ENCODE measurements around the gene ZNF669.
"Not testable (repeated sequence)": the region's sequence is repeated elsewhere in the genome, so short reads cannot be mapped to it uniquely, and the experiment has no call there.

The ZNF669 gene

DNA sequence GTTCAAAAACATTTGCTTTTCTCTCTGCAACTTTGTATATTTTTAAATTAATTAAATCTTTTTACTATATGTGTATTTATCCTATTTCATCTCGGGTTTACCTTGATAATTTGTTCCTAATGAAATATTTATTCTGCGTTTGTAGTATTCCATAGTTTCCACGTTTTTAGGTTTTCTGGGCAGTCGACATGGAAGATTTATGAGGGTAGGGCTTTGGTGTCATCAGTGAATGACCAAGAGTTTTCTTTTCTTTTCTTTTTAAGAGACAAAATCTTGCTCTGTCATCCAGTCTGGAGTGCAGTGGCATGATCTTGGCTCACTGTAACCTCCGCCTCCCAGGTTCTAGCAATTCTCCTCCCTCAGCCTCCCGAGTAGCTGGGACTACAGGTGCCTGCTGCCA lies 17.2 kb upstream of the ZNF669 start:
- Histone ChIP-seq H3K9me3 (no peaks in the 10 kb centered on the region), H3K27me3 (no peaks in the 10 kb centered on the region), H3K36me3 (no peaks in the 10 kb centered on the region), H3K4me1 (no peaks in the 10 kb centered on the region), H3K4me3 (ENCODE audit: low read depth, low read length) (no peak overlapping the region)
- TF ChIP-seq, protein P1, sequence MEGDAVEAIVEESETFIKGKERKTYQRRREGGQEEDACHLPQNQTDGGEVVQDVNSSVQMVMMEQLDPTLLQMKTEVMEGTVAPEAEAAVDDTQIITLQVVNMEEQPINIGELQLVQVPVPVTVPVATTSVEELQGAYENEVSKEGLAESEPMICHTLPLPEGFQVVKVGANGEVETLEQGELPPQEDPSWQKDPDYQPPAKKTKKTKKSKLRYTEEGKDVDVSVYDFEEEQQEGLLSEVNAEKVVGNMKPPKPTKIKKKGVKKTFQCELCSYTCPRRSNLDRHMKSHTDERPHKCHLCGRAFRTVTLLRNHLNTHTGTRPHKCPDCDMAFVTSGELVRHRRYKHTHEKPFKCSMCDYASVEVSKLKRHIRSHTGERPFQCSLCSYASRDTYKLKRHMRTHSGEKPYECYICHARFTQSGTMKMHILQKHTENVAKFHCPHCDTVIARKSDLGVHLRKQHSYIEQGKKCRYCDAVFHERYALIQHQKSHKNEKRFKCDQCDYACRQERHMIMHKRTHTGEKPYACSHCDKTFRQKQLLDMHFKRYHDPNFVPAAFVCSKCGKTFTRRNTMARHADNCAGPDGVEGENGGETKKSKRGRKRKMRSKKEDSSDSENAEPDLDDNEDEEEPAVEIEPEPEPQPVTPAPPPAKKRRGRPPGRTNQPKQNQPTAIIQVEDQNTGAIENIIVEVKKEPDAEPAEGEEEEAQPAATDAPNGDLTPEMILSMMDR (IDR thresholded peaks at IDR 0.05; ENCODE audit: low read depth, low read length), result no peak
- no peak for DNase-seq

DNA sequence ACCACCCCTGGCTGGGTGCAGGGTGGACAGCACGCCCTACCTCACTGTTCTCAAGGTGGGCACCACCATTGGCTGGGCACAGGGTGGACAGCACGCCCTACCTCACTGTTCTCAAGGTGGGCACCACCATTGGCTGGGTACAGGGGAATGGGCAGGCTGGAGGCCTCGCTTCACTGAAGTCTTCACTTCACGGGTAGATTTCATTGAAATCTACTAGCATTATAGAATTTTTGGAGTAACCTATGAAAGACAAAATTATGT lies 16.2 kb upstream of the ZNF669 start:
- not testable (repeated sequence) for DNase-seq; H3K4me1 ChIP-seq; H3K36me3 ChIP-seq; H3K9me3 ChIP-seq; H3K4me3 ChIP-seq (ENCODE audit: low read depth, low read length); H3K27me3 ChIP-seq

GRCh38 chr1:247119600-247120407 lies 15.6 kb upstream of the ZNF669 start:
- no peak for DNase-seq
- TF ChIP-seq, protein P1 (IDR thresholded peaks at IDR 0.05; ENCODE audit: low read depth, low read length), result no peak
- H3K36me3 ChIP-seq, result no peaks in the 10 kb centered on the region

DNA sequence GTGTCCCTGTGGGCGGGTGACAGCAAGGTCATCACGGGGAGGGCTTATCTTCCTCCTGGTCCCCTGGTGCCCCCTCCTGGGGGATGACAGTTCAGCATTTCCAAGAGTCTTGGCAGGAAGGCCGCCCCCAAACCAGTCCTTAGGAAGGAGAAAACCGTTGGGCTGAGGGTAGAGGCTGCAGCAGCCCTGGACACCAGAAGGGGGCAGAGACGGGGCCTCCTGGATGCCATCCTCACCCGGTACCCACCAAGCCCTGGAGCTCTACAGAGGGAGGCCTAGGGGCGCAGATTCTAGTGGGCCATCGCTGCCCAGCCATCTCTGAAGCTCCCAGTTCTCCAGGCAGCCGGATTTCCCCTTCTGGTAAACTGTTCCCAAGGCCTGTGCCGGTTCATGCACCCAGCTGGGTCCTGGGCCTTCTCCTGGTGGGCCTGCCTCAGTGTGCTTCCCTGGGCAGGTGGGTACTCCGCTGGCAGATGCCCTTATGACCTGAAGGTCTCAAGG lies 14.8 kb upstream of the ZNF669 start:
- H3K4me1 ChIP-seq, result no peaks in the 10 kb centered on the region
- no peaks in the 10 kb centered on the region for H3K36me3 ChIP-seq
- no peaks in the 10 kb centered on the region; the same call in 1 of the 2 replicates for H3K9me3 ChIP-seq
- TF ChIP-seq, protein P1 (IDR thresholded peaks at IDR 0.05; ENCODE audit: low read depth, low read length), result peak; percentile 40
- DNase-seq, result peak; percentile 67
- H3K4me3 ChIP-seq (ENCODE audit: low read depth, low read length), result no peak overlapping the region
- no peaks in the 10 kb centered on the region for H3K27me3 ChIP-seq

More at GRCh38 chr1:247119600-247120407, 15.6 kb upstream of the ZNF669 start:
- no peaks in the 10 kb centered on the region for H3K27me3 ChIP-seq
- no peaks in the 10 kb centered on the region; the same call in 1 of the 2 replicates for H3K9me3 ChIP-seq
- no peaks in the 10 kb centered on the region for H3K4me1 ChIP-seq
- H3K4me3 ChIP-seq (ENCODE audit: low read depth, low read length), result no peak overlapping the region

DNA sequence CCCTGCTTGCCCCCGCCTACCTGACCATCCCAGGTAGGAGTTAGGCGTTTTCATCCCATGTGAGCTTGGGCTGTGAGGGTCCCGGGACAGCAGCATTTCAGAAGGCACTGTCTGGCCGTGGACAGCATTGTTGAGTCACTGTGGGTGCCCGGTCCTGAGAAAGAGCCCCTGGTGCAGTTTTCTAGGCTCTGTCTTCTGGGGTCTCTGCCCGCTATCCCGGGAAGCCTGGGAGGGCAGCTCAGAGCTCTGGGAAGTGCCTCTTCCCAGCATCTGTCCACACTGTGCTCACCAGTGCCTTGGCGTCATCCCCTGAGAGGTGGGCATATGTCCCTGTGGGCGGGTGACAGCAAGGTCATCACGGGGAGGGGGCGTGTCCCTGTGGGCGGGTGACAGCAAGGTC lies 11.4 kb upstream of the ZNF669 start:
- Histone ChIP-seq H3K4me1 (no peaks in the 10 kb centered on the region), H3K36me3 (no peaks in the 10 kb centered on the region), H3K27me3 (peaks cover 19% of the 10 kb centered on the region), H3K4me3 (ENCODE audit: low read depth, low read length) (no peak overlapping the region), H3K9me3 (no peaks in the 10 kb centered on the region; the same call in 1 of the 2 replicates)
- no peak for DNase-seq
- TF ChIP-seq, protein P1 (IDR thresholded peaks at IDR 0.05; ENCODE audit: low read depth, low read length), result no peak

DNA sequence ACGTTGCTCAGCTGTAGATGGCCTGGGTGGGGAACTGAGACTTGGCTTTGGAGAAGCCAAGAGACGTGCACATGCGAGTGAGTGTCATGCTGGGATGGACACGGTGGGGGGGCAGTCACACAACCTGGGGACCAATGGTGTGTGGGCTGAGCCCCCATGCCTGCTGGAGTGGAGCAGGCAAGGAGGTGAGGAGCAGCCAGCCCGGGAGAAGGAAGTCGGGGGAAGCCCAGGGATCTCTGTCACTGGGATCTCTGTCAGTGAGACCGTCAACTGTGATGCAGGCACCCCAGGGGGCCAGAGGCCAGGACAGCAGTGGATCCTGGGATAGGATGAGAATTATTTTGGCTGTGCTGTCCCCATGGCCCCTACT lies 11.0 kb upstream of the ZNF669 start:
- no peaks in the 10 kb centered on the region for H3K4me1 ChIP-seq
- no peak for DNase-seq
- H3K36me3 ChIP-seq, result no peaks in the 10 kb centered on the region
- no peak overlapping the region for H3K4me3 ChIP-seq (ENCODE audit: low read depth, low read length)
- peaks cover 20% of the 10 kb centered on the region for H3K27me3 ChIP-seq
- TF ChIP-seq, protein P1 (IDR thresholded peaks at IDR 0.05; ENCODE audit: low read depth, low read length), result no peak
- no peaks in the 10 kb centered on the region; the same call in 1 of the 2 replicates for H3K9me3 ChIP-seq

Data from BE2C (cell line).